Measurements from ENCODE around the gene GLO1.
A peak's percentile ranks its signal among the peaks of the same experiment; 100 is the strongest.
"Not testable (repeated sequence)": the region's sequence is repeated elsewhere in the genome, so short reads cannot be mapped to it uniquely, and the experiment has no call there.

The GLO1 gene

DNA sequence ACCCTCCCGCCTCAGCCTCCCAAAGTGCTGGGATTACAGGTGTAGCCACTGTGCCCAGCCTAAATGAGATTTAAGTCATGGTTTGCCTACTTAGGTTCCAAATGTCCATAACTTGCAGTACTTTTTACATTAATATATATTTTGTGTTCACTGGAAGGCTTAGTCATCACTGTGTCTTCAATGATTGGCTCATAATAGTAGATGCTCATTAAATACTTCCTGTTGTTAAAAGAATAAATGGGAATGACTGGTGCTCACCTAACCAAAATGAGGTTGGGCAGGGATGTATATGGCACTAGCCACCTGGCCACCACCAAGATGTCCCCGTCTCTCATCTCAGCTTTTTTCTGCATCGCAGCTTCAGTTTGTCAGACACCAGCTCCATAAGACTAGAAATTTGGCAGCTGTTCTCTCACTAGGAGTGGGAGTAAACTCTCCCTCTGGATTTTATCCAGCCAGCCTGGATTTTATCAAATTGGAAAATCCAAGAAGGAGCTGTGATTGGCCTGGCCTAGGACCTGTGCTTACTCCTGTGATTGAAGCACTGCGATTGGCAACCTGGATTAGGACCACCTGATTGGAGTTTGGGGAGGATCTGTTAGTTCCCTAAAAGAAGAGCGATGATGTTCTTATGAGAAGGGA, 1.1 kb upstream of the GLO1 start:
- no peak for DNase-seq

DNA sequence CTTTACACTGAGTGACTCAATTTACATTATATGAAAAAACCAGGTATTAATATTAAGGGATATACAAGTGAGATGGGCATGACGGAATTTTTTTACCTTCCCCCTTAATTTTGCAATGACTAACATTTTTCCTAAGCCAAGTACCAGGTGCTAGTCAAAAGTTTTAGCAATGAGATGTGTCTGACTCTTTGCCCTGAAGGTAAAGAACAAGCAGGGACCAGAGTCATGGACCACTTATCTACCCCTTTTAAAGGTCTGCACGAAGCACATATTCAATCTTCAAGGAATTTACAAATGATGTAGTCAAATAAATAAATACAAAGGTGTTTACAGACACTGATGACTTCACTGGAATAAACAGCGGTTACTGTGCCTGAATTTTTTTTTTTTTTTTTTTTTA, 1.4 kb downstream of the GLO1 start:
- DNase-seq: no peak

DNA sequence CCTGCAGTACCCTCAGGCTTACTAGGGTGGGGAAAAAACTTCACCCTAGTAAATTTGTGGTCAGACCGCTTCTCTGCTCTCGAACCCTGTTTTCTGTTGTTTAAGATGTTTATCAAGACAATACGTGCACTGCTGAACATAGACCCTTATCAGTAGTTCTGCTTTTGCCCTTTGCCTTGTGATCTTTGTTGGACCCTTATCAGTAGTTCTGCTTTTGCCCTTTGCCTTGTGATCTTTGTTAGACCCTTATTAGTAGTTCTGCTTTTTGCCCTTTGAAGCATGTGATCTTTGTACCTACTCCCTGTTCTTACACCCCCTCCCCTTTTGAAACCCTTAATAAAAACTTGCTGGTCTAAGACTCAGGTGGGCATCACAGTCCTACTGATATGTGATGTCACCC, 3.2 kb downstream of the GLO1 start:
- DNase-seq: not testable (repeated sequence)

DNA sequence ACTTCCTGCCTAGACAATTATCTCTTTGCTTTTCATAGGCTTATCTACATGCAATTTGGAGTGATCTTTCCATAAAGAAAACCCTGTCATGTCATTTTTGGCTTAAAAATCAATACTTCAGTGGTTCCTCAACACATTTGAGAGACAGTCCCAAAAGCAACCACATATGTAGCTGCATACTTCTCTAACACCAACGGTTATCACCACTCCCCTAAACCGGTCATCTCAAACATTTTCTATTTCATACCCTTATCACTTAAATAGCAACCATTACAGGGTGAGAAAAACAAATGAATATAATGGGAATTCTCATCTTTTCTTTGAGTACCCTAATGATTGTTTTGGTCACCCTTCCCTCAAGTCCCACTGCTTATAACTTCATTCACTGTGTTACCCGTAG, 5.1 kb downstream of the GLO1 start:
- DNase-seq: no peak

DNA sequence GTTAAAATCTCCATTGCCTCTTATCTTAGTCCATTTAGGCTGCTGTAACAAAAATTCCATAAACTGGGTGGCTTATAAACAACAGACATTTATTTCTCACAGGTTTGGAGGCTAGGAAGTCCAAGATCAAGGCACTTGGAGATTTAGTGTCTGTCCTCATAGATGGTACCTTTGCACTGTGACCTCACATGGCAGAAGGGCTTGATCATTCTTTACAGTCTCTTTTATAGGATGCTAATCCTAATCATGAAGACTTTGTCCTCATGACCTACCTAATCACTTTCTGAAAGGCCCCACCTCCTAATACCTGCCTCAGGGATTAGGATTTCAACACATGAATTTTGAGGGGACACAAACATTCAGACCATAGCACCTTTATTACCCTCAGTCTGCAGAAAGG, 6.6 kb downstream of the GLO1 start:
- no peak for DNase-seq

DNA sequence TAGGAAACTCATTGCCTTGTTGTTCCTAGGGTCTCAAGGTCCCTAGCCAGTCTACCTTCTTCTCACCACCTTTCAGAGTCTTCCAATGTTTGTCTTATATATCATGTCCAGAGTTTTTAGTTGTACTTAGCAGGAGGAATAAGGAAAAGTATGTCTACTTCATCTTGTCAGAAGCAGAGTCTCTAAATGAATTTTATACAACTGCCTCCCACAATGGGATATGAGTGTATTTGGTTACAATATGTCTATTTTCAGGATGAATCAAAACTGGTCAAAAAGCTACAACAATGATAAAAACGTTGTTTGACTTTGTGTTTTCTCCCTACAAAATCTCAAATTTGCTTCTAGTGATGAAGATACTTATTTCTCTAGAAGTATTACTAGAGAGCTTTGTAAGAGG, 7.0 kb downstream of the GLO1 start:
- DNase-seq: no peak

DNA sequence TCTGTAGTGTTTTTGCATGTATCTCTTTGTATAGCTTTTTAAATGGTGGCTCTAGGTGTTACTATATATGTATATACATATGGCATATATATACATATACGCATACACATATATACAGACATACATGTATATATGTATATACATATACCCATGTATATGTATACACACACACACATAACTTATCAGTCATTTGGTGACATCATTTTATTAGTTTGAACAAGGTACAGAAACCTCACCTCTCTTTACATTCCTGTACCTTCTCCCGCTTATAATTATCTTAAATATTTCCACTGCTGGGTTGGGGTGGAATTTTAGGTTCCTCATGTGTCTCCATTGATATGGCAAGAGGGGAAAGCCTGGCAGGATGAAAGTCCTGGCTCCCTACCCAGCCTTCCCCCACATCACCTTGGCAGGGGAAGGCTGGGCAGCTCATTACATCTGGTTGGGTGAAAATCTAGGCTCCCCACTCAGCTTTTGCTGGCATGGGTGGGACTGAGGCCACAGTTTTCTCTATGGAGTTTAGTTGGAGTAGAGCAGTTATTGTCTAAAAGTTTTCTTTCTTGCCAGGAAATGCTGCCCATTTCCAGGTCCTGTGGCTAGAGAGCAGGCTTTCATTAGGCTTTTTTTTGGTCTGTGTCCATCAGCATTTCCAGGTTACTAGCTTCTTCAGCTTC, 7.6 kb downstream of the GLO1 start:
- no peak for DNase-seq

DNA sequence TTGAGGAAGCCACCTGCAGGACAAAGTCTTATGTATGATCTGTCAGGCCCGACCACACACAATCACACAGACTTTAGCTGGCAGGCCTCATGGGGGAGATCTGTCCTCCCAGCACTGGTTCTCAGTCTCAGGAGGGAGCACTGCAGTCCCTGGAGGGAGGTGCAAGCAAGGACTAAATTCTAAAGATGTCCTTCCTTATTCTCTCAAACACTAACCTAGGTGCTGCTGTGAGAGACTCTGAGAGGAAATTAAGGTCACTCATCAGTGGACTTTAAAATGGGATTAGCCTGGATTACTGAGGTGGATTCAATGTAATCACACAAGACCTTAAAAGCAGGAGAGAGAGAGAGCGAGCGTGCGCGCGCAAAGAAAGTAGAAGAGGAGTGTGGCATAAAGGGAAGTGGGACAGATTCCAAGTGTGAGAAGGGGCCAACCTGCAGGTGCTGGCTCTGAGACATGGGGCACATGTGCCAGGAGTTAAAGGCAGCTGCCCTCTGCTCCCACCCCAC, 14.3 kb downstream of the GLO1 start:
- no peak for DNase-seq

DNA sequence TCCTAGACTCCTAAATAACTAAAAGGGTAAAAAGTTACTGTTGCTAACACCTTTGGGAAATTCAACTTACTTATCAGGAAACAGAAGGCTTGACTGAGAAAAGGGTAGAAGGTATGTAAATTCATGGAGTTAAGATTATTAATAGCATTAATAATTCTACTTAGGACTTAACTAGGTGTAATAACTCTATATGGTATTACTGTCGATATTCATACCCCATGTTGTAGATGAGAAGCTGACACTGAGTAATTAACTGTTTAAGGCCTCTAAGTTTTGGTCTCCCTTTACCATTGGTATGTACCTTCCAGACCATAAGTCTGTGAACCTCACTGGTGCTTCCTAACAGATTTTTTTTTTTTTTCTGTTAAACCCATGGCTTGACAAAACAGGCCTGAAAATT, 15.4 kb downstream of the GLO1 start:
- no peak for DNase-seq

DNA sequence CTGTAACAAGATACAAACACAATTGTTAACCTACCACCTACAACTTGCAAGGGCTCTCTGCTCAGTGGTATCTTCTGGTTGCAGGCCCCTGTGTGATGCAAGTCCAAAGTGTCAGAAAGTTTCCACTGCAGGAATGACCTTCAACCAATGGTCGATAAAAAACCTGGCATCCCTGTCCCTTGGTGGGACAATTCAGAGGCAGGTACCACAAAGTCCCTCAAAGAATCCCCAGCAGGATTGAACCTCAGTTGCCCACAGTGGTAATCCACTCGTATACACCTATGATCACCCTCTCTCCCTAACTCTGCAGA, 15.9 kb downstream of the GLO1 start:
- DNase-seq: no peak

DNA sequence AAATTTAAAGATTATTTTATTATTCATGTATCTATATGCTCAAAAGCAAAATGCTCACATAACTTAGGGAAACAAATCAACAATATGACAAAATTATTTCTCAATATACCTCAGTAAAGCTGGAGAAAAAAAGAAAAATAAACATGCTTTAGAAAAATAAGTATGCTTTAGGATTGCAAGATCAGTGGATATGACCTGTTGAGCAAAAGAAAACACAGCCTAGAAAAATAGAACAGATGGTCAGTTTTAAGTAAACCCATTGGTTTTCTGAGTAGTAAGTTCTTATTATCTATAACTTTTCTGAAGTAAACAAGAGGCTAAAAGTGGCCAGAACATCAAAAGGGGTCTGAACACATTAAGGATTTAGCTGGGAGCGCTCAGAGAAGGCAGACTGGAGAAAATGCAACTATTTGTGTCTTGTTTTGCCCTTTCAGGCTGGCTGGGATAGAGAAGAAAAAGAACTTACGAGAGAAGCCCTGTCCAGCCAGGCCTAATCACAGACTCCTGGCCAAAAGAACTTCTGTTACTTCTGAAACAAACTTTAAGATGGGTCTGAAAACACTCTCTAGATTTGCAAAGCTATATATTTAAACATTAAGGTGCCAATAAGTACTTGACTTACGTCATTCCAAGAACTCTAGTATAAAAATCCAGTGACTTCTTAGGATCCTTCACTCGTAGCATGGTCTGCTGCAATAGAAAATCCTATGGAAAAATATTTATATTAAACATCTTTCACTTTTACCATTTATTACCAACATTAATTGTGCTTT, 16.5 kb downstream of the GLO1 start:
- DNase-seq: no peak

DNA sequence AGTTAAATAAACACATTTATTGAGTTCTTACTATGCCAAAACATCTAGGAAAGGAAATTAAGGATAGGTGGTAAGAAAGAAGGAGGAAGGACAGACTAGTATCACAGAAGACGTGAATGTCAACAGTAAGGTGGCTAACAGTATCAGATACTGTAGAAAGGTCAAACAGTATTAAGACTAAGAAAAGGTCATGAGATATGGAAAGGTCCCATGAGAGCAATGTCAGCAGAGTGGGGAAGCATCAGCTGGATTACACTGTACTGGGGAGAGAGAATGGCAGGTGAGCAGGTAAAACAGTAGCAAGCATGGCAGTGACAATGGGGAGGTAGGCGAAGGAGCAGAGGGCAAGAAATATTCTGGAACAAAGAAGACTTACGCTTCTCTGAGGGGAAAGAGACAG, 18.0 kb downstream of the GLO1 start:
- DNase-seq: no peak

DNA sequence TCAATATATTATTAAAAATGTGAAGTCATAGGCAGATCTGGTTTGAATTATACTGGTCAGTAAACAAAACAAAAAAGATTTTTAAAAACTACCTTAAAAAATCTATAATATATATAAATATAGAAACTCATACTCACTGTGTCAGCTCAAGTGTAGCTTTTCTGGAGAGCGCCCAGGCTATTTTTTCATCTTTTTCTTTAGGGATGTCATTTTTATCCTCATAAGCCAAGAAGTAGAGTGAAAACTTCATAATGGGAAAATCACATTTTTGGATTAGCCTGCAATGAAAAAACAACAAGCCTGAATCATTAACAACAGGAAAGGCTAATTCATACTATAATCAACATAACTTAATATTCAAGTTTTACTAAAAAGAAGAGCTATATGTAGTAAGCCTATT, 18.7 kb downstream of the GLO1 start:
- DNase-seq: no peak

DNA sequence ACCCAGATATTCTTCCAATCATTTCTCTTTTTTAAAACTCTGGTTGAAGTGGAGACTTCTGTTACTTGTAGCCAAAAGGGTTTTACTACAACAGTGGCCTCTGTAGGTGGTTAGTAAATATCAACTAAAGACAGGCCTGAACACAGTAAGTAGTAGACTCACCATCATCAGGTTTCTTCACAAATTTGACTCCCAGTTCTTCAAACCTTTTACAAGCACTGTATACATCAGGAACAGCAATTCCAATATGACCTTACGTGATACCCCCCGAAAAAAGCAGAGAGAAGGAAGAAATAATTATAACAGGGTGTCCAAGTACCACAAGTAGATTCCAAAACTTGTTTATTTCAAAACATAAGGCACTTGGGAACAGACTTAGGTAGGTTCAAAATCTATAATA, 21.1 kb downstream of the GLO1 start:
- no peak for DNase-seq

DNA sequence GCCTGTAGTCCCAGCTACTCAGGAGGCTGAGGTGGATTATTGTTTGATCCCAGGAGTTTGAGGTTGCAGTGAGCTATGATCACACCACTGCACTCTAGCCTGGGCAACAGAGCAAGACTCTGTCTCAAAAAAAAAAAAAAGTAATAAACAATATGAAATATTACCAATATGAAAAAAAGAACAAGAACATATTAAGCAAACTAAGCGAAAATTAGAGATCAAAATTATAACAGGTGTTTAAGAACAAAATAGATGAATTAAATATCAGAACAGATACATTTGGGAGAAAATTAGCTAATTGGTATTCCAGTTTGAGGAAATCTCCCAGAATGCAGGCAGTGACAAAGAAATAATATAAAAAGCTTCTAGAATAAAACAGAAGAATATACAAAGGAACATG, 23.3 kb downstream of the GLO1 start:
- no peak for DNase-seq

DNA sequence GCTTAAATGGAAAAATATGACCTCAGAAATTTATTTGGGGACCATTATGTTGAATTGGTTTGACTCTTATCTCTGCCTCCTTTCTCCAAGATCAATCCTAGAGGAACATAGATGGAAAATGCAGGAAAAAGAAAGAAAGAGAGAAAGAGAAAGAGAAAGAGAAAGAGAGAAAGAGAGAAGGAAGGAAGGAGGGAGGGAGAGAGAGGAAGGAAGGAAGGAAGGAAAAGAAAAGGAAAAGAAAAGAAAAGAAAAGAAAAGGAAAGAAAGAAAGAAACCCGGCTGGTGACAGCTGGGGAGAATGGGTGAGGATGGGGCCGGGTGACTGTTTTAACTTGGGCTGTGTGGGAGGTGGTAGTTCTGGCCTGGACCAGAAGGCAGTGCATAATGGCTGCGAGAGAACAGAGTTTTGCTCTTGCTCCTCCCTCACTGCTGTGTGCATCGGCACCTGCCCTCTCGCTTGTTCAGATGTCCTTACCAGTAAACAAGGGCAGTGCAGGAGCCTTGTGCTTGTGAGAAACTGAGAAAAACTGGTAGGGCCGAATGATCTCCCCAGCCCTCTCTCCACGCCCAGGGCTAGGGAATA, 24.7 kb downstream of the GLO1 start:
- no peak for DNase-seq

DNA sequence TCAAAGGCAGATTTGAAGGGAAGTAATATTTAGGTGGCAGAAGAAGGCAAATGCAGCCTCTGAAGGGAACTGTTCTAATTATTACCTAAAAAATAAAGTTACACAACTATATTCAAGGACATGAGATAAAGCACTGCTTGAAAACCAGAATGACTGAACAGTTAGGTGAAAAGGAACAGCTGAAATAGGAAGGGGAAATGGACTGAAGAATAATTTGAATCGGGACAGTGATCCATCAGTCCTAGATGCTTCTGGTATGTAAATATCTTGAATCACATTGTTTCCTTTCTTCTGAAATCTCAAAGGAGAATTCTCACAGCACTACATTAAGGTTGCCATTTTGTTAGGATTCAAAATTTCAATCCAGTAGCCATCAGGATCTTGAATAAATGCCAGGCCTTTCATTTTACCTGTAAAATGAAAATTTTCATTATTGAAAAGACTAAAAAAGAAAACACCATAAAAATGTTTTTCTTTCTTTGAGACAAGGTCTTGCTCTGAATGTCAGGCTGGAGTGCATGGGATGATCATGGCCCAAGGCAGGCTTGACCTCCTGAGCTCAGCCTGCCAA, 25.9 kb downstream of the GLO1 start:
- no peak for DNase-seq

DNA sequence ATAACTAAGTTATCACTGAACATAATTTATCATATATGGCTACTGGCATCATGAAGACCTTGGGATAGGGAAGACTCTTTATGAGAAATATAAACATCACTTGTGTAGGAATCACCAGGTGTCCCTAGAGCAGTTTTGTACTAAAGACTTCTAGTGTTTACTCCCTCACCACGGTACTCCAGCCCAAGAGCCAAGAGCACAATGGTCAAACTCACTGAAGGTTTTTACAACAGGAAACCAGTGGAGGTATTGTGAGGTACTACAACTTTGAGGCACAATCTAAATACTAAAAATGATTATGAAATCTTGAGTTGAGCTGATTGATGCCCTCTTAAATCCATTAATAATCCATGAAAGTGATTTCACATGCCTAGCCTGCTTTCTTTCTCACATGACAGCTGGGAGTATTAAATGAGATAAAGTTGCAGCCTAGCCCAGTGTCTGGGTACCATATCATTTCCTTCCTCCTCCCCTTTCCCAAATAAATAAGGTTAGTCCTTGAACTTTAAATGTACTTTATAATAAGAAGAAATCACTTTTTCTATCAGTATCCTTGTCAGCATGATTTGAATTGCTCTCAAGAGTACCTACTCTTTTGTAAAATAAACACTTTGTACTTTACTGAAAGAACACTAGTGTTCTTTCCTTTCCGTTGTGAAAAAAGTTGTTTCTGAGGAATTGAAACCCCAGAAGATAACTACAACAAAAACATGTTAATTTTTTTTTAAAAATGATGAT, 26.5 kb downstream of the GLO1 start:
- DNase-seq: no peak

DNA sequence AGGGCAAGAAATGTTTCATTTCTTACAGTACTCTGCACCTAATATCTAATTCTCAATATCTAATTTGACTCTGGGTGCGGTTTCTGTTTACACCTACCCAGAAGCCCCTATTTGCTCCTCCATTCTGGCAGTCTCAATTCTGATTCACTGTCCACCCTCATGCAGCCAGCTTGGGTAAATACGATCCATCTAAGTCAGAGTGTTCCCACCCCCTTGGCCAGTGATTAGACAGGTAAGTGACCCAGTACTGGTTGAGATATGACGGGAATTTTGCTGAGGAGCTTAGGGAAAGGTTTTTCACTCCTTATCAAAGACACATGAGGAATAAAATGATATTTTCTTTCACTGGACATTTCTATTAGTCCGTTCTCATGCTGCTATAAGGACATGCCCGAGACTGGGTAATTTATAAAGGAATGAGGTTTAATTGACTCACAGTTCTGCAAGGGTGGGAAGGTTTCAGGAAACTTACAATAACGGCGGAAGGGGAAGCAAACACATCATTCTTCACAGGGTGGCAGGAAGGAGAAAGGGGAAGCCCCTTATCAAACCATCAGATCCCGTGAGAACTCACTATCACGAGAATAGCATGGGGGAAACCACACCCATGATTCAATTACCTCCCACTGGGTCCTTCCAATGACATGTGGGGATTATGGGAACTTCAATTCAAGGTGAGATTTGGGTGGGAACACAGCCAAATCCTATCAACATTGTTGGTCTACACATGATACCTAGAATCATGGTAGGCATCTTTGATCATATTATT, 29.4 kb downstream of the GLO1 start:
- DNase-seq: no peak

DNA sequence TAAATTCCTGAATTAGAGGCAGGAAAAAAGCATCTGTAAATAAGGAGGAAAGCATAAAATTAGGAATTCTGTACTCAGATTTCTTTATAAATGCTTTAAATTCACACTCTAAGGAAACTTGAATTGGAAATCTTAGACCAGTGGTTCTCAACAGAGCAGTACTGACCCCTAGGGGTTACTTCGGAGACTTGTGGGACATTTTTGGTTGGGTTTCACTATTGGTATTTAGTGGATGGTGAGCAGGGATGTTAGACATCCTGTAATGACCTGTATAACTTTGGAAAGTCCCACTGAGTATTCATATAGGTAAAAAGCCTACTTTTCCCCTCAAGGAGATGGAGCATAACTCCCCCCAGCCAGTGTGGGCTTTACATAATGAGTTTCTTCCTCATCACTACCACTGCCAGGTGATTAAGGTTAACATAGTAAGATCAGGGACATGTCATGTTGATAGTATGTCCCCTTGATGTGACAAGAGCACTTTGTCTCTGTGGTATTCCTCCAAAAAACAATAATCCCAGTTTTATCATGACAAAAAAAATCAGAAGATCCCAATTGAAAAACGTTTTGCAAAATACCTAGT, 31.0 kb downstream of the GLO1 start:
- peak in 3 of 6 experiments; percentile 7 to 30 (median 30) for DNase-seq

DNA sequence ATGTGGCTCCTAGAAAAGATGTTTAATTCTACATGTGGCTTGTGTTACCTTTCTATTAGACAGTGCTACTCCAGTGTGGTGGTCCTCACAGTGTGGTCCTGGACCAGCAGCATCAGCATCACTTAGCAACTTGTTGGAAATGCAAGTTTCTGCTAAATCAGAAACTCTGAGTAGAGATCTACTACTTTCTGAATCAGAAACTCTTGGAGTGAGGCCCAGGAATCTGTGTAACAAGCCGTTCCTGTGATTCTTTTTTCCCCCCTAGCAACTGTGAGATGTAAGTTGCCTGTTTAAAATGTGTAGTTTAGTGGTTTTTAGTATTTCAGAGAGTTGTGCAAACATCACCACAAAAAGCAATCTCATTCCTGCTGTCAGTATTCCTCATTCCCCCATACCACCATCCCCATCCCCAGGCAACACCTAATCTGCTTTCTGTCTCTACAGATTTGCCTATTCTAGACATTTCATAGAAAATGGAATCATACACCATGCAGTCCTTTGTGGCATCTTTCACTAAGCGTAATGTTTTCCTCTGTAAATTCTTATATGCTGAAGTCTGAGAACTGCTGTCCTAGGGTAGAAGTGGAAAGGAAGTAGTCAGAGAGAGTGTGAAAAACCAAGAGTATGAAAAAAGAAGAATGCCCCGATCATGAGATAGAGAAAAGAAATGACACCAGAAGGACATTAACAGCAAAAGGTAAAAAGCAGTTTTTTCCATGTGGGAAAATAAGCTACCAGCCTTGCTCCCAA, 44.4 kb downstream of the GLO1 start:
- DNase-seq: no peak
